Amygdala (tissue), 56 donors: Measurements from ENCODE around the gene TPST1.
"Not testable (repeated sequence)": the region's sequence is repeated elsewhere in the genome, so short reads cannot be mapped to it uniquely, and the experiment has no call there.

Experiments used
- DNase-seq, 56 donors: peaks; one replicate each; lab custom pipeline; 2025; lab: John Stamatoyannopoulos, UW

TPST1 gene

DNA sequence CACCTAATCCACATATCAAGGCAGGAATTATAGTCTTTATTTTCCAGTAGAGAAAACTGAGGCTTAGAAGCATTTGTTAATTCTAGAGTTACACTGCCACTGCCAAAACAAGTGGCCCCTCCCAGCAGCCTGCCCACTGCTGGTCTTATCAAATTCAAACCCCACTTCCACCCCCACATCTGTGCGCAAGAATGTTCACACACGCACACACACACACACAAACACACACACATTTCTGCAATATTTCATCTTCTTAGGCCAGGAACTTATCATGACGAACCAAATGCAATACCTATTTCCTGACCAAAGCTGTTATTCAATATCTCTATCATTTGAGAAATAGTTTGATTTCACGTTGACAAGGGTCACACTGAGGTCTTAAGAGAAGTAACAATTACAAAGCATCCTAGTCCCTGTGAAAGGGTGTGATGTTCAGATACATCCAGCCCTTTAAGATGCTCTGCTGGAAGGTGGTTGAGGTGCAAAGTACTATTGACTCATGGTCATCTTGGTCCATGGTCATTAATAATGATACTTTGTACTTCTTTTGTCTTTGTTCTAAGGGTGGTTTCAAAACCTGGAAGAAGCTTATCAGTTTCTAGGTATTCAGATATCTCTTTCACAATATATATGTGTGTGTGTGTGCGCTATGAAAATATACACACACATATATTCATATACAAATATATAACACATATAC lies 169.2 kb downstream of the TPST1 start:
- not testable (repeated sequence) for DNase-seq

GRCh38 chr7:66376264-66376945 lies 171.3 kb downstream of the TPST1 start:
- no peak for DNase-seq

- no peak for DNase-seq
Measured at GRCh38 chr7:66377045-66377444, 171.9 kb downstream of the TPST1 start.

- no peak for DNase-seq
Measured at GRCh38 chr7:66377714-66378113, 172.6 kb downstream of the TPST1 start.

DNA sequence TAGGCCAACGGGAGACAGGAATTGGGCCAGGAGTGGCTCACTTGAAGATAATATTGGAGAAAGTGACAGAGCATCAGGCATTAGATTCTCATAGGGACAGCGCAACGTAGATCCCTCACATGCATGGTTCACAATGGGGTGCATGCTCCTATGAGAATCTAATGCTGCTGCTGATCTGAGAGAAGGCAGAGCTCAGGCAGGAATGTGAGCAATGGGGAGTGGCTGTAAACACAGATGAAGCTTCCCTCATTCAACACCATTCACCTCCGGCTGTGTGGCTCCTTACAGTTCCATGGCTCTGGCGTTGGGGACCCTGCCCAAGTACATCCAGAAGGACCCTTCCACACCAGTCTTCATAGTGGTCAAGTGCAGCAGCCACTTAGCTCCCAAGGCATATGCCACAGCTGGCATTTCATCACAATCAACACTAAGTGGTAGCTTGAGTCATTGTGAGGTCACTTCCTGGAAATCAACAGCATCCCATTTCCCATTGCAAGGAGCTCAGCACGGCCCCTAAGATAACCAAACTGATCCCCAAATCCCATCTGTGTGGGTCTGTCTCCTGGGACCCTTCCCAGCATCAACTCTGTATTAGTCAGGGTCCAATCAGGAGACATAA lies 174.5 kb downstream of the TPST1 start:
- DNase-seq = no peak

GRCh38 chr7:66380272-66380888 lies 175.2 kb downstream of the TPST1 start:
- no peak for DNase-seq

DNA sequence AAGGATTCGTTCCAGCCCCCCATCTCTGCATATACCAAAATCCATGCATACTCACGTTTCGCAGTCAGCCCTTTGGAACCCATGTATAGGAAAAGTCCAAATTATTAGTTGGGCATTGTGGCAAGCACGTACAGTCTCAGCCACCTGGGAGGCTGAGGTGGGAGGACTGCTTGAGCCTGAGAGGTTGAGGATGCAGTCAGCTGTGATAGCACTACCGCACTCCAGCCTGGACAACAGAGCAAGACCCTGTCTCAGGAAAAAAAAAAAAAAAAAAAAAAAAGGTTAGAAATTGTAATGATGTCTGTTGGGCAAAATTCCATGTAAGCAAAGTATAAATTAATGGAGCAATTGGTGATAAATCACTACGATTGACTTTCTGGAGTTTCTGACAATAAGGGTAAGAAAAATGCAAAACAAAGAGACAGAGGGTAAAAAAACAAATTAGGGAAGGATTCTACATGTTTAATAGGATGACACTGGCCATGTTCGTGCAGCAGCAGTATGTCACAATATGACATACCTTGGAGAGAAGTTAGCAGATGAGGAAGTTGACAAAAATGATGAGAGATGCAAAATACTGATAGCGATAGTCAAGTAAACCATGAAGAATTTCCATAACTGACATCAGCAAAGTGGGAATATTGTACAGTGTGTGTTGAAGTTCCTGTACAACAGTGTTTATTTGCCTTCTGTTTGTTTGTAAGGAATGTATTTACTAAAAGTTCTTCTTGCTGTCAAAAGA lies 177.2 kb downstream of the TPST1 start:
- DNase-seq = not testable (repeated sequence)

- DNase-seq = not testable (repeated sequence)
Measured at GRCh38 chr7:66385191-66385905, 180.2 kb downstream of the TPST1 start.

- DNase-seq = not testable (repeated sequence)
Measured at GRCh38 chr7:66395128-66395571, 190.0 kb downstream of the TPST1 start.

DNA sequence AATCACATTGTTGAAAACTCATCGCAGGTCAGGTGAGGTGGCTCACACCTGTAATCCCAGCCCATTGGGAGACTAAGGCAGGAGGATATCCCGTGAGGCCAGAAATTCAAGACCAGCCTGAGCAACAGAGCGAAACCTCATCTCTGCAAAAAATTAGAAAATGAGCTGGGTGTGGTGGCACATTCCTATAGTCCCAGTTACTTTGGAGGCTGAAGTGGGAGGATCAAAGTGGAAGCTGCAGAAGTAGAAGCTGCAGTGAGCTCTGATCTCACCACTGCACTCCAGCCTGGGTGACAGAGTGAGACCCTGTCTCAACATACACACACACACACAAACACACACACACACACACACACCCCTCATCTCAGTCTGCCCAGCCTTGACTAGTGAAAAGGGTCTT lies 190.9 kb downstream of the TPST1 start:
- DNase-seq = not testable (repeated sequence)

- not testable (repeated sequence) for DNase-seq
Measured at GRCh38 chr7:66398841-66399240, 193.7 kb downstream of the TPST1 start.

DNA sequence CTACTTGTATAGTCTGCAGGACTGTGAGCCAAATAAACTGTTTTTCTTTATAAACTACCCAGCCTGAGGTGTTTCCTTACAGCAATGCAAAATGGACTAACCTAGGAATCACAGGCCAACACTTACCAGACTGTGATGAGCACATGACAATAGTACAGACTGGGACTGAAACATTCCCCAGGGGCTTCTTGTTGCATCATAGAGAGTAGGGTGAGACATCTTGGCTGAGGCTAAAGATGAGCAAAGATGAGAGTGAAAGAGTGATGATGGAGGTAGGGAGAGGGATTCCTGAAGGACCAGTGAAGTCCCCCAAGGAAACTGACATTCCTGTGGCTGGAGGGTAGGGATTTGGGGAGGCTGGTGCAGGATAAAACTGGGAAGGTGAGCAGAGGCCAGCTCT lies 194.4 kb downstream of the TPST1 start:
- DNase-seq = no peak

GRCh38 chr7:66400400-66400799 lies 195.3 kb downstream of the TPST1 start:
- no peak for DNase-seq

DNA sequence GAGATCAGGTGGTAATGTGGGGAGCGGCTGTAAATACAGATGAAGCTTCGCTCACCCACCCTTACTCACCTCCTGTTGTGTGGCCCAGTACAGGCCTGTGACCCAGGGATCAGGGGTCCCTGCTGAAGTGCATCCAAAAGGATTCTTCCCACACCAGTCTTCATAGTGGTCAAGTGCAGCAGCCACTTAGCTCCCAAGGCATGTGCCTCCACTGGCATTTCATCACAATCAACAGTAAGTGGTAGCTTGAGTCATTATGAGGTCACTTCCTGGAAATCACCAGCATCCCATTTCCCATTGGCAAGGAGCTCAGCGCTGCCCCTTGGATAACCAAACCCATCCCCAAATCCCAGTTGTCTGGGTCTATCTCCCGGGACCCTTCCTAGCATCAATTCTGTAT lies 196.0 kb downstream of the TPST1 start:
- DNase-seq = not testable (repeated sequence)

DNA sequence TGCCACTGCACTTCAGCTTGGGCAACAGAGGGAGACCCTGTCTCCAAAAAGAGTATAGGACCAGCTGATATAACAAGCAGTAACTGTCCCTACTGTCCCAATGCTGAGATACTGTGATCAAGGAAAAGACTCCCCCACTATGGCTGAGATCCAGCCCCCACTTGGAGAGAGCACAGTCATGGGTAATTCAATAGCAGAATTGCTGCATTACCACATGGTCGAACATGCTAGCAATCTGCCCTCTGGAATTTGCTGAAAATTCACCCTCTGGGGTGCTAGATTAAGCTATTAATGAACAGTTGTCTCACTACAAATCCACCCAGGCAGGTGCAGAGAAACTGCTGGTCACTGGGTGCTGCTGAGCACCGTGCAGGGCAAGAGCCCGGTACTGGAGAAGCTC lies 196.8 kb downstream of the TPST1 start:
- not testable (repeated sequence) for DNase-seq

- DNase-seq = no peak
Measured at GRCh38 chr7:66403564-66403963, 198.4 kb downstream of the TPST1 start.

DNA sequence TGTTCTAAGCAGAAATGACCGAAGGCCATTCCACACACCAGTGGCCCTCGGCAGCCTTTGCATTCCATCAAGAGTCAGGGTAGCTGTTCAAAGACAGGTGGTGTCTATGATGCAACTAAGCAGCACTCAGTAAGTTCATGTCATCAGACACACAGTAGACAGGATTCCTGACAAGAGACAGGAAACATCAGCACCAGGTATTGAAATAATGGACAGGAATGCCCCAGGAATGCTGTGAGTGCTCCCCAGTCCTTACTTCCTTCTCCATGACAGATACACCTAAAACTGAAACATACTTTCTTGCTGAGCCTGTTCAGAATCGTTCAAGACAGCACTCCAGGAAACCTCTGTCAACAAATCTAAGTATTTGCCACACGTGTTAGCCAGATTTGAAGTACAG lies 204.4 kb downstream of the TPST1 start:
- no peak for DNase-seq
